GOT3 (cell line): ENCODE data around the gene PLCB4.

ENCODE experiments used
- DNase-seq: peaks from one replicate; lab custom pipeline; 2025; ENCODE audit warnings: mixed read lengths; lab: John Stamatoyannopoulos, UW

PLCB4 gene

DNA sequence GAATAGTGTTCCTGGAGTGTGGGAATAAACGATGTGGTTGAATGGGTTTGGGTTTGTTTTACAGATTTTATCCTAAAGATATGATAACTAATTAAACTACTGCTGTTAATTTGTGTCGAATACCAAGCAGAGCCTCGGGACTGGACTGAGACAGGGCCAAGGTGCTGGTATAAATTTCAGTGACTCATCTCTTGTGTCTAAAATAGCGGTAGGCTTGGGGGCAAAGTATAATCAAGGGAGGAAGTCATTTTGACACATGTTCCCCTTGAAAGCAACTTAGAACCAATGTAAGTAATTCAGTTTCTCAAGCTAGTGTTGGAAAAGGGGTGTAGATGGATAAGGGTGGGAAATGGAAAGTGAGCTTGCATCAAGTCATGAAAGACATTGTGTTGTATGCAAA, 108.4 kb downstream of the PLCB4 start:
- no peak for DNase-seq

DNA sequence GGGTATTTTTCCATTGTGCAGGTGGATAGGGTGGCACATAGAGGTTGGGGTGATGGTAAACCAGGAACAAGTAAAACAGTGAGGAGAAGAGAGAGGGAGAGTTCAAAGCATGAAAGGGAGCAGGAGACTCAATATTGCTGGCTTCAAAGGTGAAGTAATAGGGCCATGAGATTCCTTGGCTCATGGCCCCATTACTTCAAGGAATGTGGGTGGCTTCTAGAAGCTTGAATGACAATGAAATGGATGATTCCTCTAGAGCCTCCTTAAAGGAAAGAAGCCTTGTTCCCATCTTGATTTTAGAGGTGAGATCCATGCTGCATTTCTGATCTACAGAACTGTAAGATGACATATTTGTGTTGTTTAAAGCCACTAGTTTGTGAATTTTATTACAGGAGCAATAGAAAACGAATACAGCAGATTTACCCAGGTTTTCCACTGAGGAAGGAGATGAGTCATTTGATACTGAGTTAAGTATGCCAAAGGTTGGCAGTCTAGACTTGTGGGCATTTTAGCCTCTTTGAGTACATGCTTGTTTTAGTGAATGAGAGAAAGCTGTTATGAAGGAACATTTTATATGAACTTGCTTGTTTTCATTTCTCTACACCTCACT, 110.4 kb downstream of the PLCB4 start:
- DNase-seq, result no peak

- no peak for DNase-seq
Observed at GRCh38 chr20:9179867-9180266, 111.0 kb downstream of the PLCB4 start.

DNA sequence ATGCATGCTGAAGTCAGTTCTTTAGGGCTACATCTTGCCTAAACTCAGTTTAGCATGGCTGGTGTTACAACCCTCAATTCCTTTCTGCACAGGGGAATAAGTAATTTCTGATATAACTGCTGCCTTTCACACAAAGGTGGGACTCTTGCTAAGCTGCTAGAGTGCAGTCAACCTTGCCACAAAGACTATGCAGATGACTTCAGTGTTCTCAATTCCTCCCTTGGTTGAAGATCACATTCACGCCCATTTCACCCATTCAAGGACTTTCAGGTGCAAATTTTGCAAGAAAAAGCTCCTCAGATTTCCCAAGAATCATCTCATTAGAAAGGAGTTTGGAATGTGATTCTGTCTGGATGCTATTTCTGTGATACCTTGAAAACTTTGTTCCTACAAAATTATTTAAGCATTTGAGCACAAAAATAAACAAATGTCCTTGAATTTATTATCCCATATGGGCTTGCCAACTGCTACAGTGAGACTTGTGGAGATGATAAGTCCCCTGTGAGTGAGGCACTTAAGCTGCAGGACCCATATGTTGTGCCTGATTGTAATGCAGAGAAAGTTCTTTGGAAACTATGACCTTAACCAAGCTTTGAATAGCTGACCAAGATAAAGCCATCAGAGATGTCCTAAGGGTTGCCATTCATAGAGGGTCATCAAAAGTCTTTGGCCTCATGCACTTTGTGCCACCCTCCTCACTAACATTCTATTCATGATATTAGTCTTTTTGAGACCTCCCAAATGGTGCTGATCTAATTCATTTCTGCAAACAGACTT, 111.8 kb downstream of the PLCB4 start:
- DNase-seq, result no peak

DNA sequence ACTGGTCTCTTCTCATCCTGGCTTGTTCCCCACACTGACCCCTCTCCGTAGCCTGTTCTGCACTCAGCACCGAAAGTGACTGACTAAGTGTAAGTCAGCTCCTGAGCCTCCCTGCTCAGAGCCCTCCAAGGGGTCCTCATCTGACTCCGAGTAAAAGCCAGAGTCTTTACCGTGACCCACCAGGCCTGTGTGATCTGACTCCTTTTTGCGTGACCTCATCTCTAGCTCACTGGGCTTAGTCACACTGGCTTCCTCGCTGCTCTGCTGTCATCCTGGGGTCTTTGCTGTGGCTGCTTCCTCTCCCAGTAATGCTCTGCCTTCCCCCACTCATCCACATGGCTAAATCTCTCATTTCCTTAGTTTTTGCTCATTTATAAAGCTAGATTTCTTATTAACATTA, 116.6 kb downstream of the PLCB4 start:
- DNase-seq, result no peak

DNA sequence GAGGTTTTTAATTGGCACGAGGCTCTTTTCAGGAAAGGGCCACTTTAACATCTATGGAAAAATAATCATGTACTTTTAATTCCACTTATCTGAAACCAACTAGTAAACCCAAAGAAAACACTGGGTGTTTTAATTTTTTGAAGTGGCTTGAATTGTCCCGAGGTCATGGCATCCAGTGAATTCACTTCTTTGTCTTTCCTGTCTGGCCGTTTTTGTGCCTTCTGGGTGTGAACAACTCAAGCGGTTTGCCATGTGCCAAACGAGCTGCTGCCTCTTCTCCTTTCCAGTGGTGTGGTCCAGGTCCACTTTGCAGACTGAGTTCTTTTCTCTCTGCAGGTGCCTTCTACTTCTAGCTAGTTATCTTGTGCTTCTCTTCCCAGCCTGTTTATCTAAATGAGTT, 117.5 kb downstream of the PLCB4 start:
- DNase-seq, result no peak

DNA sequence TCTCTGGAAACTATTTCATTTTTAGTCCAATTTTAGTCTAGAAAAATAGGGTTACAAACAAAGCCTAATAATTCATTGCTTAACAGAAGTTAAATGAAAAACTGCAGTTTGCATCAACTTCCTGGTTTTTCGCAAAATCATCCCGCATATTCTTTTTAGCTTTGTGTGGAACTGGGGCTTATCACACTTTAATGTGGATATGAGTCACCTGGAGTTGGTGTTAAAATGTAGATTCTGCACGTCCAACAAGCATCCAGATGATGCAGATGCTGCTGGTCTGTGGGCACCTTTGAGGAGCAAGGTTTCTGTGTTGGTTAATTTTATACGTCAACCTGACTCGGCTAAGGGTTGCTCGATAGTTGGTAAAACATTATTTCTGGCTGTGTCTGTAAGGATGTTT, 126.1 kb downstream of the PLCB4 start:
- DNase-seq, result no peak

- DNase-seq, result no peak
Observed at GRCh38 chr20:9196110-9196509, 127.2 kb downstream of the PLCB4 start.

DNA sequence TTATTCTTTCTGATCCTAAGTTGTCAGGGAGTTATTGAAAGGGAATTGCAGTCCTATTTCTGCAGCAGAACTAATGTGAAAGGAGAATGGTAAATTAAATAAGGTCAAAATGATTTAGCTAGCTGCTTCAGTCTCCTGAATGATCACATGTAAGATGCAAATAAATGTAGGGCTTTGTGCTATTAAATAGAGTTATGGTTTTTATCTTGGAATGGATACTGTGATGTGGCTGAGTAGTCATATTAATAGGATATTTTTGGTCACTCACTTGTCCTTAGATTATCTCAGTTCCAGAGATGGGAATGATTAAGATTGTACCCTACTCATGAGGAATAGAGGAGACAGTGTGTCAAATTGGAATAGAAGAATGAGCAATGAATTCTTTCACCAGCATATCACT, 129.6 kb downstream of the PLCB4 start:
- no peak for DNase-seq

DNA sequence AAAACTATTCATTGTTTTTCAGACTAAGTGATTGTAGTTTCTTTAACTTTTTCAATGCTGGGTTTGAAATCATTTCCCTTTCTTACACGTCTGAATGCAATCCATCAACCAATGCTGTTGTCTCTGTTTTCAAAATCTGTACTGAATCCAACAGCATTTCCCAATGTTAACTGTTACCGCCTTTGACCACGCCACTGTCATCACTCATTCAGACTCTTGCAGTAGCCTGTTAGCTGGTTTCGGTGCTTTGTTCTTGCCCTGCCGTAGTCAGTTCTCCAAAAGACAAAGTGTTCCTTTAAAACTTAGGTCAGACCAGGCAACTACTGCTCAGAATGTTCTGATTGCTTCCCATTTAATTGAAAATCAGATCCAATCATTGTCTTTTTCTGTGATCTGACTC, 131.3 kb downstream of the PLCB4 start:
- no peak for DNase-seq

DNA sequence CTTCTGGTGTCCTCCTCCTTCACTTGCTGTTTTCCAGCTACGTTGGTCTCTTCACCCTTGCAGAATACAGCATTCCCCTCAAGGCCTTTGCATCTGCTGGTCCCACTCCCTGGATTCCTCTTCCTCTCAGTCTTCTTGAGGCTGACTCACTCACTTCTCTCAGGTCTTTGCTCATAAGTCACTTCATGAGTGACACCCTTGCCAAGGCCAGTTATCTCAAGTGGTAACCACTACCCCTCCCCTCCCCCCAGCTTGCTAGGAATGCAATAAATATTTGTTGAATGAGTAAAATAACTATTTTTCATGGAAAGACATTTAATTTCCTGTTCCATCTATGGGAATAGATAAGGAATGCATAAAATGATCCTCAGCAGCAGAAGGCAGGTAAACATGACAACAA, 131.7 kb downstream of the PLCB4 start:
- DNase-seq, result no peak

GRCh38 chr20:9202420-9203080, 133.7 kb downstream of the PLCB4 start:
- DNase-seq, result no peak

DNA sequence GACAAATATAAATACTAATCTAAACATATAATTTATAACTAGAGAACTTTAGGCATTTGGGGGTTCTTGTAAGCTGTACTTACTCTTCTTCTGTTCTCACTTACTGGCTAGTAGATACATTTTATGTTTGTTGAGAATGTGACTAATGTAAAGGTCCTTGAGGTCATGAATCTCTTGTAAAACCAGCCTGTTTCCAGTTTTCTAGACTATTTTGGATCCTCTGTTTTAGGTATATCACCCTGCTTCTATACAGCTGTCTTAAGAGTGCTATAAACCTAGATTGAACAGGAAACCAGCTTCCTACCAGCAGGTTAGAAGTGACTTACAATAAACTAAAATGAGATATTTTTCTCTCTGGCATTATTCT, 134.2 kb downstream of the PLCB4 start:
- no peak for DNase-seq

DNA sequence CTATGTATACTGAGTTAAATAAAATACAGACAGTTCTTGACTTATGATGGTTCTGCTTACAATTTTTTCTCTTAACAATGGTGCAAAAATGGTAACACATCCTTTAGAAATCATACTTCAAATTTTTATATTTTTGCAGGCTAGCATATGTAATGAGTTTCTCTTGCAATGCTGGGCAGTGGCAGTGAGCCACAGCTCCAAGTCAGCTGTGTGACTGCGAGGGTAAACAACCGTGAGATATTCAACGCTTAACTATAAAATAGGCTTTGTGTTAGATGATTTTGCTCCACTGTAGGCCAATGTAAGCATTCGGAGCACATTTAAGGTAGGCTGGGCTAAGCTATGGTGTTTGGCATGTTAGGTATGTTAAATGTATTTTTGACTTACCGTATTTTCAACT, 136.1 kb downstream of the PLCB4 start:
- DNase-seq, result no peak

GRCh38 chr20:9206486-9206885, 137.6 kb downstream of the PLCB4 start:
- no peak for DNase-seq

GRCh38 chr20:9207253-9207652, 138.4 kb downstream of the PLCB4 start:
- no peak for DNase-seq

GRCh38 chr20:9210356-9210755, 141.5 kb downstream of the PLCB4 start:
- no peak for DNase-seq

- no peak for DNase-seq
Observed at GRCh38 chr20:9211016-9211760, 142.3 kb downstream of the PLCB4 start.

DNA sequence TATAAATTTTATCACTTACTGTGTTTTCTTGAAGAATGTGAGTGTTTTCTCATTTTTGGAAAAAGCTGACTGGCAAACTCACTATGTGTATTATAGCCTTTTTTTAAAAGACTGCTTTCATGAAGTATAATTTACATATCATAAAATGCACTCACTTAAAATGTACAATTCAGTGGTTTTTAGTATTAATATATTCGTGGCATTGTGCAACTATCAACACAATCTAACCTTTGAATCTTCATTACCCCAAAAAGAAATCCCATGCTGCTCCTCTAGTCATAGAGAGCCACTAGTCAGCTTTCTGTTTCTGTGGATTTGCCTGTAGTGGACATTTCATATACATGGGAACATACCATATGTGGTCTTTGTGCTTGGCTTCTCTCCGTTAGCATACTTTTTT, 143.8 kb downstream of the PLCB4 start:
- DNase-seq, result no peak

GRCh38 chr20:9214685-9215084, 145.8 kb downstream of the PLCB4 start:
- DNase-seq, result no peak

GRCh38 chr20:9215539-9215938, 146.7 kb downstream of the PLCB4 start:
- DNase-seq, result no peak

DNA sequence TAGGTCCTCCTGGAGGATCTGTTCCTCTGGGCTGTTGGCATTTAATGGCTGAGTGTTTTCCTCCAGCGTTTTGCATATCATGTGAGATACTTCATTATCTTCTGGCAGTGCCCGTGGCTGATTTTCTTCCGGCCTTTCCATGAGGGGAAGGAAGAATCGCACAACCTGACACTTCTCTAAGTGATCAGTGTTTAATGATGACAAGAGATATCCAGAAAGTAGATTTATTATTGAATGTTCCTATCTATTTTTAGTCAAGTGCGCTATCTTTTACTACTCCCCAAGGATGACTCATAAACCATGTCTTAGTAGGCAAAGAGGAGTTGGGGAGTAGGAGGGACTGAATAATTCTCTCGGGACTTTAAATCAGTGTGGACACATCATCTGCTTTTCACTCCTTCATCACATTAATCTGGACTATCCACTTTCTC, 149.7 kb downstream of the PLCB4 start:
- DNase-seq, result no peak
